GM21367 (cell line): ENCODE results near the gene KNG1.
"Not testable (repeated sequence)": the region's sequence is repeated elsewhere in the genome, so short reads cannot be mapped to it uniquely, and the experiment has no call there.

Experiments used
- ATAC-seq: cut with Tn5 transposase; IDR thresholded peaks from one replicate; pipeline ENCODE4 v1.9.1; 2021; ENCODE audit not compliant: unreplicated experiment

The KNG1 gene

GRCh38 chr3:186708983-186709679 lies 8.0 kb upstream of the KNG1 start:
- no peak for ATAC-seq

GRCh38 chr3:186710694-186711093 lies 6.5 kb upstream of the KNG1 start:
- not testable (repeated sequence) for ATAC-seq

- no peak for ATAC-seq
Observed at GRCh38 chr3:186713499-186713898, 3.7 kb upstream of the KNG1 start.

- no peak for ATAC-seq
Observed at GRCh38 chr3:186719945-186720739, 3.0 kb downstream of the KNG1 start.

GRCh38 chr3:186722457-186722856 lies 5.3 kb downstream of the KNG1 start:
- no peak for ATAC-seq

- ATAC-seq: no peak
Observed at GRCh38 chr3:186724911-186725310, 7.8 kb downstream of the KNG1 start.

- no peak for ATAC-seq
Observed at GRCh38 chr3:186732169-186732766, 15.1 kb downstream of the KNG1 start.

- ATAC-seq: no peak
Observed at GRCh38 chr3:186742618-186743380, 25.6 kb downstream of the KNG1 start.

- ATAC-seq: no peak
Observed at GRCh38 chr3:186743666-186744065, 26.5 kb downstream of the KNG1 start.

- ATAC-seq: no peak
Observed at GRCh38 chr3:186746008-186746407, 28.8 kb downstream of the KNG1 start.

GRCh38 chr3:186750316-186750715 lies 33.2 kb downstream of the KNG1 start:
- ATAC-seq: no peak

- no peak for ATAC-seq
Observed at GRCh38 chr3:186751480-186751879, 34.3 kb downstream of the KNG1 start.

- no peak for ATAC-seq
Observed at GRCh38 chr3:186754006-186754405, 36.8 kb downstream of the KNG1 start.

- no peak for ATAC-seq
Observed at GRCh38 chr3:186754871-186755270, 37.7 kb downstream of the KNG1 start.

- no peak for ATAC-seq
Observed at GRCh38 chr3:186757214-186757613, 40.1 kb downstream of the KNG1 start.

- ATAC-seq: no peak
Observed at GRCh38 chr3:186757686-186758220, 40.6 kb downstream of the KNG1 start.

- no peak for ATAC-seq
Observed at GRCh38 chr3:186759231-186759930, 42.2 kb downstream of the KNG1 start.

- no peak for ATAC-seq
Observed at GRCh38 chr3:186760141-186760833, 43.1 kb downstream of the KNG1 start.

GRCh38 chr3:186760897-186761447 lies 43.8 kb downstream of the KNG1 start:
- no peak for ATAC-seq
